Transverse colon (tissue), 4 donors: ENCODE measurements around the gene NABP2. TPM values are rescaled to one million over a fixed set of nuclear protein-coding genes. Genes with fewer than 3 reads are reported as not detected.

ENCODE experiments used
- DNase-seq: peaks from one replicate; pipeline ENCODE4 v3.0.0-alpha.2; 2019
- H3K27ac ChIP-seq, 4 donors: fragments of 200-600 bp; sonication (generic); 2 replicates each; pipeline ENCODE4 v1.5.1; 2016 to 2018; ENCODE audit warnings: inconsistent platforms in 4 of 4
- H3K27me3 ChIP-seq: fragments of 200-600 bp; sonication (generic); 2 replicates; pipeline ENCODE4 v1.5.1; 2017; ENCODE audit warnings: inconsistent platforms
- H3K36me3 ChIP-seq, 4 donors: fragments of 200-600 bp; sonication (generic); 2 replicates each; pipeline ENCODE4 v1.5.1; 2017 to 2019; ENCODE audit warnings: inconsistent platforms in 4 of 4
- H3K4me1 ChIP-seq, 4 donors: fragments of 200-600 bp; sonication (generic); 2 replicates each; pipeline ENCODE4 v1.5.1; 2017 to 2020; ENCODE audit warnings: inconsistent platforms in 4 of 4
- H3K4me3 ChIP-seq, 4 donors: fragments of 200-600 bp; sonication (generic); 1 replicate in 1 of 4; 2 replicates in 3 of 4; pipeline versions ENCODE4 v1.5.1 to v1.6.1; 2017 to 2019; ENCODE audit warnings: inconsistent platforms in 4 of 4
- H3K9me3 ChIP-seq, 2 donors: fragments of 200-600 bp; sonication (generic); 2 replicates each; pipeline ENCODE4 v1.5.1; 2017 to 2019; ENCODE audit warnings: inconsistent platforms in 2 of 2
- EP300 ChIP-seq: sonication (generic); formaldehyde crosslinking; IDR thresholded peaks from one replicate; pipeline ENCODE4 v1.6.1; 2017; ENCODE audit warnings: antibody characterized with exemption, low read depth
- POLR2A ChIP-seq: fragments of 450-650 bp; IDR thresholded peaks from one replicate; pipeline ENCODE4 v1.6.1; 2016; ENCODE audit warnings: antibody characterized with exemption, mild to moderate bottlenecking, moderate library complexity
- POLR2AphosphoS5 ChIP-seq, 3 donors: sonication (generic); formaldehyde crosslinking; IDR thresholded peaks; one replicate each; pipeline ENCODE4 v1.6.1; 2016; ENCODE audit warnings: antibody characterized with exemption in 3 of 3
- WGBS, 2 donors: methylation state at CpG; one replicate each; pipeline ENCODE4 v1.1.5; 2018; ENCODE audit warnings: low coverage in 1 of 2; 5-methylcytosine and 5-hydroxymethylcytosine counted together
- in situ Hi-C, 4 donors: fragments of 200-750 bp; cut with MboI; loops; one replicate each; pipeline versions ENCODE4 v1.15.0 to v1.15.1; 2017; ENCODE audit warnings: low sequenced_read_pairs in 3 of 4, low pct_ligation_motif_present in 1 of 4, low pct_unique_long_range_greater_than_20kb in 1 of 4
- intact Hi-C: fragments of 100-400 bp; cut with DNase I; formaldehyde crosslinking; loops from one replicate; pipeline ENCODE4 v1.15.1; 2023; ENCODE audit warnings: low total_unique reads
- total RNA-seq, 4 donors: library from RNA; depleted of rRNA; stranded (reverse); fragments of >200 nt; gene quantifications; one replicate each; pipeline ENCODE4 v1.1.0, GENCODE V29; 2016
- TF ChIP-seq, protein P1 (sequence below), 5 experiments: fragments of 200-600 bp in 3 of 5; fragments of 450-650 bp in 2 of 5; sonication (generic) in 3 of 5; IDR thresholded peaks; 1 replicate in 2 of 5; 2 replicates in 3 of 5; pipeline ENCODE4 v1.5.1; 2016 to 2017; ENCODE audit warnings: antibody characterized with exemption in 5 of 5, inconsistent platforms in 3 of 5, mild to moderate bottlenecking in 2 of 5, moderate library complexity in 1 of 5

NABP2 gene
- total RNA-seq, 4 donors from 2014 or later: 4.9 to 26.8 (median 15.5) TPM

DNA sequence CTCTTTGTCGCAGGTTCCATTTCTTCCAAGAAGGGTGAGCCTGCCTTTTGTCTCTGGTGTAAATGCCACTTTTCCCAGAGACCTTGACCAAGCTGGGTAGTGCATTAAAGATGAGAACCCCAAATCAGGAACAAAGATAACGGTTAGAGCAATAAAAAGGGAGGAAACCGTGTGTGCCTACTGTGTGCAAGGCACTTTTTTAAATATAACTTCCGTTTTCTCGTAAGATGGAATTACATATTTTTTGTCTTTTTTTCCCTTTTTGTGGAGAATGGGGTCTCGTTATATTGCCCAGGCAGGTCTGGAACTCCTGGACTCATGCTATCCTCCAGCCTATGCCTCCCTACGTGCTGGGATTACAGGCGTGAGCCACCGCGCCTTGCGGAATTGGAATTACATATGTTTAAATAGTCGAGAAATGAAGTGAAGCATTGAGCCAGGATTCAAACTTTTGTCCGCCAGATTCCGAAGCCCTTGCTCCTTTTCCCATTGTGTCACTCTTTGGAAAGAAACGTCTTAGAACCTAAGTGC lies 506 bp upstream of the NABP2 start:
- TF ChIP-seq, protein P1, sequence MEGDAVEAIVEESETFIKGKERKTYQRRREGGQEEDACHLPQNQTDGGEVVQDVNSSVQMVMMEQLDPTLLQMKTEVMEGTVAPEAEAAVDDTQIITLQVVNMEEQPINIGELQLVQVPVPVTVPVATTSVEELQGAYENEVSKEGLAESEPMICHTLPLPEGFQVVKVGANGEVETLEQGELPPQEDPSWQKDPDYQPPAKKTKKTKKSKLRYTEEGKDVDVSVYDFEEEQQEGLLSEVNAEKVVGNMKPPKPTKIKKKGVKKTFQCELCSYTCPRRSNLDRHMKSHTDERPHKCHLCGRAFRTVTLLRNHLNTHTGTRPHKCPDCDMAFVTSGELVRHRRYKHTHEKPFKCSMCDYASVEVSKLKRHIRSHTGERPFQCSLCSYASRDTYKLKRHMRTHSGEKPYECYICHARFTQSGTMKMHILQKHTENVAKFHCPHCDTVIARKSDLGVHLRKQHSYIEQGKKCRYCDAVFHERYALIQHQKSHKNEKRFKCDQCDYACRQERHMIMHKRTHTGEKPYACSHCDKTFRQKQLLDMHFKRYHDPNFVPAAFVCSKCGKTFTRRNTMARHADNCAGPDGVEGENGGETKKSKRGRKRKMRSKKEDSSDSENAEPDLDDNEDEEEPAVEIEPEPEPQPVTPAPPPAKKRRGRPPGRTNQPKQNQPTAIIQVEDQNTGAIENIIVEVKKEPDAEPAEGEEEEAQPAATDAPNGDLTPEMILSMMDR (IDR thresholded peaks at IDR 0.05): no peak
- TF ChIP-seq POLR2A (no peak), POLR2AphosphoS5 (IDR thresholded peaks at IDR 0.05) (no peak), EP300 (no peak)
- intact Hi-C loops: loop anchor here (2.0 kb wide), 2 partner anchors 31 to 107 kb away; partner anchors contain the start of gene RPL41
- Histone ChIP-seq H3K36me3 (no peaks in the 10 kb centered on the region), H3K4me3 (peak overlapping the region in 3 of 4 donors; percentile 15 to 80 (median 51)), H3K27me3 (no peaks in the 10 kb centered on the region), H3K27ac (peak overlapping the region; percentile 96 to 99 (median 98)), H3K9me3 (no peaks in the 10 kb centered on the region), H3K4me1 (peaks cover 28 to 47% (median 39%) of the 10 kb centered on the region in 4 donors)
- in situ Hi-C loops: no loop called here
- 21 to 24% methylated on average over 11 to 15 of the region's 15 CpGs for WGBS, 2 donors
- DNase-seq: no peak

DNA sequence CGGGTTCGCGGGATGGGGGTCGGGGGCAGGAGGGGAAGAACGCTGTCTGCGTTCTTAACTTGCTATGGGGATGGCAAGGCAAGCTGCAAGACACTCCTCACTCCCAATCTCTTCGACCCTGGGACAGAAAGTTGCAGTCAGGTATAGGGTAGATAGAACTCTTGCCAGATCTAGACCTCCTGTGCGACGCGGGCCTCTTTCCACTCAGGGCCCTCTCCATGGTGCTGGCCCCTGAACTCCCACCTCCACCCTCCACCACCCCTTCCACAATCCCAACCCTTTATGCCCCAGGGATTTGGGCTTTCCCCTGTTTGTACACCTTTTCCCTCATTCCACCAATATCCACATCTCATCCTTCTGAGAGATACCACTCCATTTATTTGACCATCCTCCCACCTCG lies 812 bp downstream of the NABP2 start:
- peaks cover 27 to 47% (median 39%) of the 10 kb centered on the region in 4 donors for H3K4me1 ChIP-seq
- WGBS, 2 donors: 50 to 100% methylated on average over 1 to 11 of the region's 11 CpGs
- no peak for DNase-seq
- no peaks in the 10 kb centered on the region for H3K36me3 ChIP-seq
- in situ Hi-C loops: no loop called here
- peak overlapping the region in 3 of 4 donors; percentile 51 to 80 (median 53) for H3K4me3 ChIP-seq
- H3K9me3 ChIP-seq: no peaks in the 10 kb centered on the region
- no peaks in the 10 kb centered on the region for H3K27me3 ChIP-seq
- peak overlapping the region; percentile 96 to 99 (median 98) for H3K27ac ChIP-seq
- no peak for TF ChIP-seq EP300
- TF ChIP-seq POLR2AphosphoS5 (IDR thresholded peaks at IDR 0.05): no peak
- no peak for TF ChIP-seq POLR2A
- intact Hi-C loops: loop anchor here (2.0 kb wide), 1 partner anchor 32 kb away; no protein-coding TSS in a partner anchor

DNA sequence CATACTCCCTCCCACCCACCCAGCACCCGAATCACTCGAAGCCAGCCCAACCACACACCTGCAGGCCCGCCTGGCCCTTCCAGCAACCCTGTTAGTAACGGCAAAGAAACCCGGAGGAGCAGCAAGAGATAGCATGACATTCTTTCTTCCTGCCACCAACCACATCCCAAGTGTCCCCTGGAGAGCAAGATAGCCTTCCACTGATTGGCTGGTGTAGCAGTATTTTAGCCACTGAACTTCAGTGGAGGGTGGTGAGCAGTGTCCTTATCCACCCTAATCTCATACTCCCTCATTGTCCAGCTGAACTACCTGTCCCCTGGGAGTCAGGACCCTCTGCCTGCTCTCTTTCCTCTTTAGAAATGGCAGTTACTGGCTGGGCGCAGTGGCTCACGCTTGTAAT lies 4.9 kb downstream of the NABP2 start:
- Histone ChIP-seq H3K27me3 (no peaks in the 10 kb centered on the region), H3K9me3 (no peaks in the 10 kb centered on the region), H3K4me1 (peaks cover 4 to 24% (median 16%) of the 10 kb centered on the region in 4 donors), H3K4me3 (no peak overlapping the region), H3K27ac (peak overlapping the region; percentile 82 to 87 (median 84)), H3K36me3 (no peaks in the 10 kb centered on the region)
- in situ Hi-C loops: no loop called here
- intact Hi-C loops: no loop called here
- no peak for DNase-seq
- 84% methylated on average over 7 of the region's 7 CpGs; no CpG with 5 or more reads in 1 of the 2 donors for WGBS, 2 donors
- no peak for TF ChIP-seq POLR2AphosphoS5 (IDR thresholded peaks at IDR 0.05)
- no peak for TF ChIP-seq EP300

DNA sequence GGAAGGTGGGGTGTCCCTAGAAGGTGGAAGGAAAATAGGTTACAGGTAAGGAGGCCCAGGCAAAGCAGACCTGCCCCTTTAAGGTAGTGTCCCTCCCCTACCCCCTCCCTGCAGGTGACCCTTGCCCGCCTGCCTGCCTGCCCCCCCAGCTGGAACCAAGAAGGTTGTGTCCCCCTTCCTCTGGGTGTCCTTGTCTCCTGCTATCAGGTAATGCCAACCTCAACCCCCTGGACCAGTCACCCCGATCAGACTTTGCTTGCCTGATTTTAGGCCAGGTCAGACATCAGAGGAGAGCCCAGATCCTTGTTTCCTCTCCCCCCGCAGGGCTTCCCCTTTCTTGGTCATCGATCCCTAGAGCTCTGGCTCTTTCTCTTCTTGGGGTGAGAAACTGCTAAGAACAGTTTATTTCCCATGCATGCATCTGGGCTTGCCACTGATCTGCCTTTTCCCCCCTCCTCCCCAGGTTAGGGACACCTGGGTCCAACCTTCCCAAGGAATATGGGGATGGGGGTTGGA lies 5.8 kb downstream of the NABP2 start, which contains the start of gene SLC39A5:
SLC39A5 (plus strand) TSS at position 136 of the 516 bp plus-strand sequence. CDS start 1,224 bp downstream, outside the sequence.
- Histone ChIP-seq H3K27me3 (no peaks in the 10 kb centered on the region), H3K36me3 (no peaks in the 10 kb centered on the region), H3K27ac (peak within 1 kb of the TSS; percentile 82 to 87 (median 84)), H3K4me1 (peaks cover under 1 to 19% (median 10%) of the 10 kb centered on the region in 4 donors), H3K9me3 (no peaks in the 10 kb centered on the region), H3K4me3 (peak within 1 kb of the TSS in 3 of 4 donors; percentile 27 to 48 (median 37))
- 38 to 40% methylated on average over 3 to 4 of the region's 4 CpGs for WGBS, 2 donors
- DNase-seq: peak; percentile 42
- in situ Hi-C loops (no loop called here), intact Hi-C loops (no loop called here)
- no peak for TF ChIP-seq POLR2A
- no peak for TF ChIP-seq EP300
- TF ChIP-seq, protein P1 (IDR thresholded peaks at IDR 0.05): no peak
- TF ChIP-seq POLR2AphosphoS5 (IDR thresholded peaks at IDR 0.05): no peak
